Erythroblast (primary cell): Measurements from ENCODE around the gene NEDD8.
A peak's percentile ranks its signal among the peaks of the same experiment; 100 is the strongest.

Source experiments
- GATA1 ChIP-seq: IDR thresholded peaks from 2 replicates; pipeline ENCODE4 v1.6.1; 2011; ENCODE audit warnings: low read depth, mild to moderate bottlenecking, control low read depth, low read length, moderate library complexity
- POLR2A ChIP-seq: IDR thresholded peaks from 2 replicates; pipeline ENCODE4 v1.6.1; 2011; ENCODE audit warnings: mild to moderate bottlenecking, low read length

GRCh38 chr14:24188251-24189058 is 43.7 kb downstream of the NEDD8 start, which contains the start of gene IPO4:
- TF ChIP-seq POLR2A (peak; percentile 72), GATA1 (no peak)
